ENCODE data around the gene NBL1.
A peak's percentile ranks its signal among the peaks of the same experiment; 100 is the strongest.

Gene NBL1

DNA sequence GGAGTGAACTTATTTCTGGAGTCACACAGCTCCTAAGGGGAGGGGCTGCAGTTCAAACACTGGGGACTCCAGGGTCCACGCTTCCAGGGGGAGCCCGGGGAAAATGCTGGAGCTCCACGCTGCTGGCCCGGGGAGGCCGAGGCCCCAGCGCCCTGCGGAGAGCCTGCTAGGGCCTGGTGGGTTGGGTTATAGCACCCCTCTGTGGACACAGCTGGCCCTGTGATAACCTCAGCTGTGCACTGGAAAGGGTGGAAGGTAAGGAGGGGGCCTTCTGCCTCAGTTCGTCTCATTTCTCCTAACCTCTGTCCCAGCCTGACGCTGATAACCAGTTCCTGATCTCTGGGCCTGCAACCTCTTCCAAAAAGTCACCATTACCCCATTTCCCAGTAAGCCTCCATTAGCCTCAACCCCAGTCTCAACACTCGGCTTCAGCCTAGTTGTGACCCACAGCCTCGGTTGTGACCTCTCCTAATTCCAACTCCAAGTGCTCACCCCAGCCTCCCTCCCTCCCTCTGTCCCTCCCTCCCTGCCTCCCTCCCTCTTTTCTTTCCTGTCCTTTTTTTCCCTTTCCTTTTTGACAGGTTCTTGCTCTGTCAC, 7.1 kb downstream of the NBL1 start (continued):
- TF ChIP-seq, protein P1, sequence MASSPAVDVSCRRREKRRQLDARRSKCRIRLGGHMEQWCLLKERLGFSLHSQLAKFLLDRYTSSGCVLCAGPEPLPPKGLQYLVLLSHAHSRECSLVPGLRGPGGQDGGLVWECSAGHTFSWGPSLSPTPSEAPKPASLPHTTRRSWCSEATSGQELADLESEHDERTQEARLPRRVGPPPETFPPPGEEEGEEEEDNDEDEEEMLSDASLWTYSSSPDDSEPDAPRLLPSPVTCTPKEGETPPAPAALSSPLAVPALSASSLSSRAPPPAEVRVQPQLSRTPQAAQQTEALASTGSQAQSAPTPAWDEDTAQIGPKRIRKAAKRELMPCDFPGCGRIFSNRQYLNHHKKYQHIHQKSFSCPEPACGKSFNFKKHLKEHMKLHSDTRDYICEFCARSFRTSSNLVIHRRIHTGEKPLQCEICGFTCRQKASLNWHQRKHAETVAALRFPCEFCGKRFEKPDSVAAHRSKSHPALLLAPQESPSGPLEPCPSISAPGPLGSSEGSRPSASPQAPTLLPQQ (tag by site-specific recombination; IDR thresholded peaks at IDR 0.05): 0 out of 2 replicates have a peak, but pooled peaks have one; percentile 15
- TF ChIP-seq ZBTB17 (tag by site-specific recombination; IDR thresholded peaks at IDR 0.05): 0 out of 2 replicates have a peak, but pooled peaks have one; percentile 17
- no peak for TF ChIP-seq ZNF529 (tag by site-specific recombination; IDR thresholded peaks at IDR 0.05; ENCODE audit: insufficient replicate concordance)
- 0 out of 2 replicates have a peak, but pooled peaks have one; percentile 29 for TF ChIP-seq ZEB2 (tag by site-specific recombination; IDR thresholded peaks at IDR 0.05)
- TF ChIP-seq ZNF132 (tag by site-specific recombination; IDR thresholded peaks at IDR 0.05; ENCODE audit: borderline replicate concordance): no peak
- TF ChIP-seq ZFHX2 (tag by site-specific recombination; conservative IDR thresholded peaks at IDR 0.05): no peak
- TF ChIP-seq, protein P2, sequence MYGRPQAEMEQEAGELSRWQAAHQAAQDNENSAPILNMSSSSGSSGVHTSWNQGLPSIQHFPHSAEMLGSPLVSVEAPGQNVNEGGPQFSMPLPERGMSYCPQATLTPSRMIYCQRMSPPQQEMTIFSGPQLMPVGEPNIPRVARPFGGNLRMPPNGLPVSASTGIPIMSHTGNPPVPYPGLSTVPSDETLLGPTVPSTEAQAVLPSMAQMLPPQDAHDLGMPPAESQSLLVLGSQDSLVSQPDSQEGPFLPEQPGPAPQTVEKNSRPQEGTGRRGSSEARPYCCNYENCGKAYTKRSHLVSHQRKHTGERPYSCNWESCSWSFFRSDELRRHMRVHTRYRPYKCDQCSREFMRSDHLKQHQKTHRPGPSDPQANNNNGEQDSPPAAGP (tag by site-specific recombination; IDR thresholded peaks at IDR 0.05): no peak
- TF ChIP-seq ZNF114 (tag by site-specific recombination; IDR thresholded peaks at IDR 0.05): no peak
- TF ChIP-seq ZNF266 (tag by site-specific recombination; IDR thresholded peaks at IDR 0.05; ENCODE audit: low read depth): no peak
- peak; percentile 92 for TF ChIP-seq ZIC2 (tag by site-specific recombination; IDR thresholded peaks at IDR 0.05)
- TF ChIP-seq, protein P3, sequence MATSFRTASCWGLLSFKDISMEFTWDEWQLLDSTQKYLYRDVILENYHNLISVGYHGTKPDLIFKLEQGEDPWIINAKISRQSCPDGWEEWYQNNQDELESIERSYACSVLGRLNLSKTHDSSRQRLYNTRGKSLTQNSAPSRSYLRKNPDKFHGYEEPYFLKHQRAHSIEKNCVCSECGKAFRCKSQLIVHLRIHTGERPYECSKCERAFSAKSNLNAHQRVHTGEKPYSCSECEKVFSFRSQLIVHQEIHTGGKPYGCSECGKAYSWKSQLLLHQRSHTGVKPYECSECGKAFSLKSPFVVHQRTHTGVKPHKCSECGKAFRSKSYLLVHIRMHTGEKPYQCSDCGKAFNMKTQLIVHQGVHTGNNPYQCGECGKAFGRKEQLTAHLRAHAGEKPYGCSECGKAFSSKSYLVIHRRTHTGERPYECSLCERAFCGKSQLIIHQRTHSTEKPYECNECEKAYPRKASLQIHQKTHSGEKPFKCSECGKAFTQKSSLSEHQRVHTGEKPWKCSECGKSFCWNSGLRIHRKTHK (tag by site-specific recombination; IDR thresholded peaks at IDR 0.05): no peak
- TF ChIP-seq, protein P4, sequence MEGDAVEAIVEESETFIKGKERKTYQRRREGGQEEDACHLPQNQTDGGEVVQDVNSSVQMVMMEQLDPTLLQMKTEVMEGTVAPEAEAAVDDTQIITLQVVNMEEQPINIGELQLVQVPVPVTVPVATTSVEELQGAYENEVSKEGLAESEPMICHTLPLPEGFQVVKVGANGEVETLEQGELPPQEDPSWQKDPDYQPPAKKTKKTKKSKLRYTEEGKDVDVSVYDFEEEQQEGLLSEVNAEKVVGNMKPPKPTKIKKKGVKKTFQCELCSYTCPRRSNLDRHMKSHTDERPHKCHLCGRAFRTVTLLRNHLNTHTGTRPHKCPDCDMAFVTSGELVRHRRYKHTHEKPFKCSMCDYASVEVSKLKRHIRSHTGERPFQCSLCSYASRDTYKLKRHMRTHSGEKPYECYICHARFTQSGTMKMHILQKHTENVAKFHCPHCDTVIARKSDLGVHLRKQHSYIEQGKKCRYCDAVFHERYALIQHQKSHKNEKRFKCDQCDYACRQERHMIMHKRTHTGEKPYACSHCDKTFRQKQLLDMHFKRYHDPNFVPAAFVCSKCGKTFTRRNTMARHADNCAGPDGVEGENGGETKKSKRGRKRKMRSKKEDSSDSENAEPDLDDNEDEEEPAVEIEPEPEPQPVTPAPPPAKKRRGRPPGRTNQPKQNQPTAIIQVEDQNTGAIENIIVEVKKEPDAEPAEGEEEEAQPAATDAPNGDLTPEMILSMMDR (tag by site-specific recombination; IDR thresholded peaks at IDR 0.05): peak; percentile 90
- TF ChIP-seq, protein P5, sequence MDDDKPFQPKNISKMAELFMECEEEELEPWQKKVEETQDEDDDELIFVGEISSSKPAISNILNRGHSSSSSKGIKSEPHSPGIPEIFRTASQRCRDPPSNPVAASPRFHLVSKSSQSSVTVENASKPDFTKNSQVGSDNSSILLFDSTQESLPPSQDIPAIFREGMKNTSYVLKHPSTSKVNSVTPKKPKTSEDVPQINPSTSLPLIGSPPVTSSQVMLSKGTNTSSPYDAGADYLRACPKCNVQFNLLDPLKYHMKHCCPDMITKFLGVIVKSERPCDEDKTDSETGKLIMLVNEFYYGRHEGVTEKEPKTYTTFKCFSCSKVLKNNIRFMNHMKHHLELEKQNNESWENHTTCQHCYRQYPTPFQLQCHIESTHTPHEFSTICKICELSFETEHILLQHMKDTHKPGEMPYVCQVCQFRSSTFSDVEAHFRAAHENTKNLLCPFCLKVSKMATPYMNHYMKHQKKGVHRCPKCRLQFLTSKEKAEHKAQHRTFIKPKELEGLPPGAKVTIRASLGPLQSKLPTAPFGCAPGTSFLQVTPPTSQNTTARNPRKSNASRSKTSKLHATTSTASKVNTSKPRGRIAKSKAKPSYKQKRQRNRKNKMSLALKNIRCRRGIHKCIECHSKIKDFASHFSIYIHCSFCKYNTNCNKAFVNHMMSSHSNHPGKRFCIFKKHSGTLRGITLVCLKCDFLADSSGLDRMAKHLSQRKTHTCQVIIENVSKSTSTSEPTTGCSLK (tag by site-specific recombination; IDR thresholded peaks at IDR 0.05): no peak
- no peak for TF ChIP-seq PRDM1 (tag by site-specific recombination; IDR thresholded peaks at IDR 0.05)

DNA sequence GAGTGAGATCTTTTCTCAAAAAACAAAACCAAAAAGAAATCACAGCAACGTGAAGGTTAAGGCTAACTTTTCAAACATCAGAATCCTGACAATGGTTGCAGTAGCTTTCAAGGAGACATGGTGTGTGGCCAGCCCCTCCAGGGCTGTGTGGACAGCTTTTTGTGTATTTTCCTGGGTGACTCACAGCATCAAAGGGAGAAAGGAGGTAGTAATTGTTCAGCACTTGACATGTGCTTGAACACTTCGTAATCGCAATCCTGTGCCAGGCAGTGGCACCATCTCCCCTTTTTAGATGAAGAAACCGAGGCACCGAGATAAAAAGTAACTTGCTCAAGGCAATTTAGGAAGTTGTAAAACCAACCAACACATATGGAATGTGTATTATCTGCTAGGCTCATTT, 10.3 kb downstream of the NBL1 start:
- ChIA-PET CTCF (interaction anchor here (0.5 to 2.9 kb wide), 58 partner anchors 8 to 1179 kb away, joined by 3 to 12 read pairs (median 4); partner anchors contain the start of genes EMC1 and MRTO4), POLR2A (interaction anchor here (0.5 to 1.4 kb wide), 2 partner anchors 14 to 249 kb away, joined by 3 read pairs; no protein-coding TSS in a partner anchor)
- no peak overlapping the region for H3K27ac ChIP-seq (ENCODE audit: extremely low read depth, low read depth, low read length)
- no peaks in the 10 kb centered on the region for H3K4me1 ChIP-seq (ENCODE audit: control insufficient read depth, insufficient read depth, low read length)
- no peak overlapping the region for H3K4me3 ChIP-seq (ENCODE audit: low read depth, low read length)
- H3K9me3 ChIP-seq (ENCODE audit: control insufficient read depth, insufficient read depth, low read depth, low read length): no peaks in the 10 kb centered on the region
- no peaks in the 10 kb centered on the region for H3K36me3 ChIP-seq (ENCODE audit: control insufficient read depth in 2 of 2, insufficient read depth in 1 of 2, low read length in 2 of 2)
- no peak for TF ChIP-seq EGR2 (tag by site-specific recombination; IDR thresholded peaks at IDR 0.05; ENCODE audit: low read depth)
- TF ChIP-seq ZNF561 (tag by site-specific recombination; IDR thresholded peaks at IDR 0.05; ENCODE audit: borderline replicate concordance): no peak
- TF ChIP-seq, protein P6, sequence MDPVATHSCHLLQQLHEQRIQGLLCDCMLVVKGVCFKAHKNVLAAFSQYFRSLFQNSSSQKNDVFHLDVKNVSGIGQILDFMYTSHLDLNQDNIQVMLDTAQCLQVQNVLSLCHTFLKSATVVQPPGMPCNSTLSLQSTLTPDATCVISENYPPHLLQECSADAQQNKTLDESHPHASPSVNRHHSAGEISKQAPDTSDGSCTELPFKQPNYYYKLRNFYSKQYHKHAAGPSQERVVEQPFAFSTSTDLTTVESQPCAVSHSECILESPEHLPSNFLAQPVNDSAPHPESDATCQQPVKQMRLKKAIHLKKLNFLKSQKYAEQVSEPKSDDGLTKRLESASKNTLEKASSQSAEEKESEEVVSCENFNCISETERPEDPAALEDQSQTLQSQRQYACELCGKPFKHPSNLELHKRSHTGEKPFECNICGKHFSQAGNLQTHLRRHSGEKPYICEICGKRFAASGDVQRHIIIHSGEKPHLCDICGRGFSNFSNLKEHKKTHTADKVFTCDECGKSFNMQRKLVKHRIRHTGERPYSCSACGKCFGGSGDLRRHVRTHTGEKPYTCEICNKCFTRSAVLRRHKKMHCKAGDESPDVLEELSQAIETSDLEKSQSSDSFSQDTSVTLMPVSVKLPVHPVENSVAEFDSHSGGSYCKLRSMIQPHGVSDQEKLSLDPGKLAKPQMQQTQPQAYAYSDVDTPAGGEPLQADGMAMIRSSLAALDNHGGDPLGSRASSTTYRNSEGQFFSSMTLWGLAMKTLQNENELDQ (tag by site-specific recombination; IDR thresholded peaks at IDR 0.05; ENCODE audit: low read depth): no peak
- TF ChIP-seq, protein P7, sequence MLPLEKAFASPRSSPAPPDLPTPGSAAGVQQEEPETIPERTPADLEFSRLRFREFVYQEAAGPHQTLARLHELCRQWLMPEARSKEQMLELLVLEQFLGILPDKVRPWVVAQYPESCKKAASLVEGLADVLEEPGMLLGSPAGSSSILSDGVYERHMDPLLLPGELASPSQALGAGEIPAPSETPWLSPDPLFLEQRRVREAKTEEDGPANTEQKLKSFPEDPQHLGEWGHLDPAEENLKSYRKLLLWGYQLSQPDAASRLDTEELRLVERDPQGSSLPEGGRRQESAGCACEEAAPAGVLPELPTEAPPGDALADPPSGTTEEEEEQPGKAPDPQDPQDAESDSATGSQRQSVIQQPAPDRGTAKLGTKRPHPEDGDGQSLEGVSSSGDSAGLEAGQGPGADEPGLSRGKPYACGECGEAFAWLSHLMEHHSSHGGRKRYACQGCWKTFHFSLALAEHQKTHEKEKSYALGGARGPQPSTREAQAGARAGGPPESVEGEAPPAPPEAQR (tag by site-specific recombination; IDR thresholded peaks at IDR 0.05): no peak
- no peak for TF ChIP-seq ZBTB1 (tag by site-specific recombination; IDR thresholded peaks at IDR 0.05)
- TF ChIP-seq ZNF248 (tag by site-specific recombination; IDR thresholded peaks at IDR 0.05): no peak
- no peak for TF ChIP-seq ZNF223 (tag by site-specific recombination; IDR thresholded peaks at IDR 0.05)

All from HEK293 (cell line).